ENCODE measurements around the gene PTTG1IP.

DNA sequence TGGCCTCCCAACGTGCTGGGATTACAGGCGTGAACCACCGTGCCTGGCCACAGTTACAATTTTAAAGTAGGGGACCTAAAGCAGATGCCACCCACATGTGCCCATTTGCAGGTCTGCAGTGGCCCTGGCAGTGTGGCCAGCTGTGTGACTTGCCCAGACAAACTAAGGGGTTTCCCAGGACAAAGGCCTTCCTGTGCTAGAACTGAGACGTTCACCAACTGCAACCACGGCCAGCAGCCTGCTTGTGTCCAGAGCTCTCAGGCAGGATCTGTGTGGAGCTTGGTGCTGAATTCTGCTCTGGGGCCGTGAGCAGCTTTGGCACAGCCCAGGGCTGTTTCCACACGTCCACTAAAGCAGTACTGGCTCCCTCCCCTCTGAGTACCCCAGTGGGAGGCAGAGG is 10.6 kb upstream of the PTTG1IP start:
- TF ChIP-seq, protein P1, sequence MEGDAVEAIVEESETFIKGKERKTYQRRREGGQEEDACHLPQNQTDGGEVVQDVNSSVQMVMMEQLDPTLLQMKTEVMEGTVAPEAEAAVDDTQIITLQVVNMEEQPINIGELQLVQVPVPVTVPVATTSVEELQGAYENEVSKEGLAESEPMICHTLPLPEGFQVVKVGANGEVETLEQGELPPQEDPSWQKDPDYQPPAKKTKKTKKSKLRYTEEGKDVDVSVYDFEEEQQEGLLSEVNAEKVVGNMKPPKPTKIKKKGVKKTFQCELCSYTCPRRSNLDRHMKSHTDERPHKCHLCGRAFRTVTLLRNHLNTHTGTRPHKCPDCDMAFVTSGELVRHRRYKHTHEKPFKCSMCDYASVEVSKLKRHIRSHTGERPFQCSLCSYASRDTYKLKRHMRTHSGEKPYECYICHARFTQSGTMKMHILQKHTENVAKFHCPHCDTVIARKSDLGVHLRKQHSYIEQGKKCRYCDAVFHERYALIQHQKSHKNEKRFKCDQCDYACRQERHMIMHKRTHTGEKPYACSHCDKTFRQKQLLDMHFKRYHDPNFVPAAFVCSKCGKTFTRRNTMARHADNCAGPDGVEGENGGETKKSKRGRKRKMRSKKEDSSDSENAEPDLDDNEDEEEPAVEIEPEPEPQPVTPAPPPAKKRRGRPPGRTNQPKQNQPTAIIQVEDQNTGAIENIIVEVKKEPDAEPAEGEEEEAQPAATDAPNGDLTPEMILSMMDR (IDR thresholded peaks at IDR 0.05) = no peak
- TF ChIP-seq, protein P2, sequence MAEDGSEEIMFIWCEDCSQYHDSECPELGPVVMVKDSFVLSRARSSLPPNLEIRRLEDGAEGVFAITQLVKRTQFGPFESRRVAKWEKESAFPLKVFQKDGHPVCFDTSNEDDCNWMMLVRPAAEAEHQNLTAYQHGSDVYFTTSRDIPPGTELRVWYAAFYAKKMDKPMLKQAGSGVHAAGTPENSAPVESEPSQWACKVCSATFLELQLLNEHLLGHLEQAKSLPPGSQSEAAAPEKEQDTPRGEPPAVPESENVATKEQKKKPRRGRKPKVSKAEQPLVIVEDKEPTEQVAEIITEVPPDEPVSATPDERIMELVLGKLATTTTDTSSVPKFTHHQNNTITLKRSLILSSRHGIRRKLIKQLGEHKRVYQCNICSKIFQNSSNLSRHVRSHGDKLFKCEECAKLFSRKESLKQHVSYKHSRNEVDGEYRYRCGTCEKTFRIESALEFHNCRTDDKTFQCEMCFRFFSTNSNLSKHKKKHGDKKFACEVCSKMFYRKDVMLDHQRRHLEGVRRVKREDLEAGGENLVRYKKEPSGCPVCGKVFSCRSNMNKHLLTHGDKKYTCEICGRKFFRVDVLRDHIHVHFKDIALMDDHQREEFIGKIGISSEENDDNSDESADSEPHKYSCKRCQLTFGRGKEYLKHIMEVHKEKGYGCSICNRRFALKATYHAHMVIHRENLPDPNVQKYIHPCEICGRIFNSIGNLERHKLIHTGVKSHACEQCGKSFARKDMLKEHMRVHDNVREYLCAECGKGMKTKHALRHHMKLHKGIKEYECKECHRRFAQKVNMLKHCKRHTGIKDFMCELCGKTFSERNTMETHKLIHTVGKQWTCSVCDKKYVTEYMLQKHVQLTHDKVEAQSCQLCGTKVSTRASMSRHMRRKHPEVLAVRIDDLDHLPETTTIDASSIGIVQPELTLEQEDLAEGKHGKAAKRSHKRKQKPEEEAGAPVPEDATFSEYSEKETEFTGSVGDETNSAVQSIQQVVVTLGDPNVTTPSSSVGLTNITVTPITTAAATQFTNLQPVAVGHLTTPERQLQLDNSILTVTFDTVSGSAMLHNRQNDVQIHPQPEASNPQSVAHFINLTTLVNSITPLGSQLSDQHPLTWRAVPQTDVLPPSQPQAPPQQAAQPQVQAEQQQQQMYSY (CRISPR knock-in tag; IDR thresholded peaks at IDR 0.05) = no peak
